Lower leg skin (tissue), 3 donors: ENCODE data around the gene PTGFRN.

Source experiments
- POLR2A ChIP-seq, 2 donors: fragments of 450-650 bp; IDR thresholded peaks; one replicate each; pipeline ENCODE4 v1.6.1; 2016 to 2017; ENCODE audit warnings: antibody characterized with exemption in 2 of 2, mild to moderate bottlenecking in 1 of 2, moderate library complexity in 1 of 2
- TF ChIP-seq, protein P1 (sequence below), 3 donors: fragments of 450-650 bp; IDR thresholded peaks; one replicate each; pipeline ENCODE4 v1.5.1; 2016; ENCODE audit warnings: antibody characterized with exemption in 3 of 3, mild to moderate bottlenecking in 3 of 3, moderate library complexity in 2 of 3

DNA sequence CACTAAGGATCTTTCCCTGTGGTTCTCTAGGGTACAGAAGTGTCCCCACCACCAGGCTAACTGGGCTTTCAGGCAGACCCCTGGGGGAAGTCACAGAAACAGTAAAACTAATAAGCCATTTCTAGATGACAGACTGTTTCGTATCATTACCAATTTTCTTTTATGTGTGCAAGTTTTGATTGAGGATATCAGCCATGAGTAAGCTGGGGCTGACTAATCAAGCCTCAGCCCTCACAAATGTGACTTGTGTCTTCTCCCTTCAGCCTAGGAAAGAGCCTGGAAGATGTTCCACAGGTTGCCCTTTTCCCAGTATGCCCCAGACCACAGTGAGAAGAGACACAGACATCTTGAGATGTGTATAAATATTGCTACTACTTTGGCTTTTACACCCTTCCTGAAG is 10.5 kb downstream of the PTGFRN start:
- TF ChIP-seq, protein P1, sequence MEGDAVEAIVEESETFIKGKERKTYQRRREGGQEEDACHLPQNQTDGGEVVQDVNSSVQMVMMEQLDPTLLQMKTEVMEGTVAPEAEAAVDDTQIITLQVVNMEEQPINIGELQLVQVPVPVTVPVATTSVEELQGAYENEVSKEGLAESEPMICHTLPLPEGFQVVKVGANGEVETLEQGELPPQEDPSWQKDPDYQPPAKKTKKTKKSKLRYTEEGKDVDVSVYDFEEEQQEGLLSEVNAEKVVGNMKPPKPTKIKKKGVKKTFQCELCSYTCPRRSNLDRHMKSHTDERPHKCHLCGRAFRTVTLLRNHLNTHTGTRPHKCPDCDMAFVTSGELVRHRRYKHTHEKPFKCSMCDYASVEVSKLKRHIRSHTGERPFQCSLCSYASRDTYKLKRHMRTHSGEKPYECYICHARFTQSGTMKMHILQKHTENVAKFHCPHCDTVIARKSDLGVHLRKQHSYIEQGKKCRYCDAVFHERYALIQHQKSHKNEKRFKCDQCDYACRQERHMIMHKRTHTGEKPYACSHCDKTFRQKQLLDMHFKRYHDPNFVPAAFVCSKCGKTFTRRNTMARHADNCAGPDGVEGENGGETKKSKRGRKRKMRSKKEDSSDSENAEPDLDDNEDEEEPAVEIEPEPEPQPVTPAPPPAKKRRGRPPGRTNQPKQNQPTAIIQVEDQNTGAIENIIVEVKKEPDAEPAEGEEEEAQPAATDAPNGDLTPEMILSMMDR (IDR thresholded peaks at IDR 0.05), result no peak
- no peak for TF ChIP-seq POLR2A (IDR thresholded peaks at IDR 0.05)
